Bone marrow (tissue), 2 donors: ENCODE measurements around the gene BNC2.

ENCODE experiments used
- DNase-seq, 2 donors: peaks; one replicate each; lab custom pipeline; 2025; lab: John Stamatoyannopoulos, UW

BNC2 gene

DNA sequence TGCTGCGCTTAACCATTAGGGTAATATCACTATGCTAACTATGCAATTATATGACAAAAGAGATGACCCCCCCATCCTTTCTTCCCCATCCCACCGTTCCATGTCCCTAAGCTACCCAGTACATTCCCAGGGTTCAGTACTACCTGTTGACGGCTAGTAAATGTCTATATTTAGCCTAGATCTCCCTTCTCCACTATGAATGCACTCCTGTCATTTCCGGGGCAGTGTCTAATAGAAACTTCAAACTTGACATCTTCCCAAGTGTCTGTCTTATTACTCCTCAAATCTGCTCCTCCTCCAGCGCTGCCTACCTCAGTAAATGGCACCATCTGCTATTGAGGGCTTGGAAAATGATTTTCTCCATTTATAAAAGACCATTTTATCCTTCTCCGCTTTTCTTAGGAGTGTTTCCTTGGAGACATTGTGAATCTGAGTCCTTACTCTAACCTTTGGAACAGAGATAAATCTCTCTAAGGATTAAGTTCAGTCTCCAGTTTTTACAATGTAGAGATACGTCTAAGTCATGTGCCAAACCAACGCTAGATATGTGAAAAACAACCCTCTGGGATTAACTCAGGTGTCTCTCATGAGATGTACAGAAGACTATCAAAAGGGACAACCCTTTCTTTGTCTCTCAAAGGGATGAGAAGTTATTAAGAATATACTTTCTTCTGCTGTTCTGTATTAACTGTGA is 114.9 kb downstream of the BNC2 start:
- DNase-seq: no peak

DNA sequence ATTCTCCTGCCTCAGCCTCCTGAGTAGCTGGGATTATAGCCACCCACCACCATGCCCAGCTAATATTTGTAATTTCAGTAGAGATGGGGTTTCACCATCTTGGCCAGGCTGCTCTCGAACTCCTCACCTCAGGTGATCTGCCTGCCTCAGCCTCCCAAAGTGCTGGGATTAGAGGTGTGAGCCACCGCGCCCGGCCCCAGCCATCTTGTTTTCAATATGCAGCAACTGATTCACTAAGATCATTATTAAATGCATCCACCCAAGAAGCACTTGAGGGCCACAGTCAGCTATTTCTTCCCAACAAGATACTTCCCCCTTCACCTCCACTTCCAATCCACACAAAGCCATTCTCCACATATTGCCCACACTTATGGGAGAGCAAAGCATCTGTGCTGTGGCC is 115.8 kb downstream of the BNC2 start:
- no peak for DNase-seq

DNA sequence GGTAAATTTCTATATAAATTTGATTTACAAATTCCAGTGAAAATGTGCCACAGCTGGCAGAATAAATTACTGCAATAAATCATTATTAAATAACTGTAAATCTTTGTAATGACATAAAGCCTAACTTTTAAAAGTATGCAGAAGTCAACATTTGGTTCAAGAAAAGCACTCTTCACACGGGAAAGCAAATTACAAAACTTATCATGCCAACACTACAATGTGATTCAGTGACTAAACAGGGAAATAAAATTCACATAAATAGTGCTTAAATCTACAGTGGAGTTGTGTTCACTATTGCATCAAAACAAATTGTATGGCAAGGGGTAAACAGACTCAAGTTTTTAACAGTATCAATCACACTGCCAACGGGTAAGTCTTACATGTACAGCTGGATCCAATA is 117.2 kb downstream of the BNC2 start:
- no peak for DNase-seq

DNA sequence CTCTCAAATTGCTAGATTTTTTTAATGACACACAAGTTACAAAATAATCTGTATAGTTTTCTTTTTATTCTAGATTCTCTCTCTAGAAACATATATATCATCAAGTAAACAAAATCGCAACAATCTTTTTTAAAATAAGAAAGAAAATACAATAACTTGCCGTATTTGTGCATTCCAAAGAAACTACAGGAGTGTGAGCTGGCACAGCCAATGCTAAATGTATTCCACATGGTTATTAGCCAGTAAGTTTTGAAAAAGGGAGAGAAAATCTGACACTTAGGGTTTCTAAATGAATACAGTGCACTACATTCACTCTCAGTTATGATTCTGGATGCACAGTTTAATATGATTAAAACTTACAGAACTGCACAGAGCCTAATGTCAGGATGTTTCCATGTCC is 117.9 kb downstream of the BNC2 start:
- no peak for DNase-seq

DNA sequence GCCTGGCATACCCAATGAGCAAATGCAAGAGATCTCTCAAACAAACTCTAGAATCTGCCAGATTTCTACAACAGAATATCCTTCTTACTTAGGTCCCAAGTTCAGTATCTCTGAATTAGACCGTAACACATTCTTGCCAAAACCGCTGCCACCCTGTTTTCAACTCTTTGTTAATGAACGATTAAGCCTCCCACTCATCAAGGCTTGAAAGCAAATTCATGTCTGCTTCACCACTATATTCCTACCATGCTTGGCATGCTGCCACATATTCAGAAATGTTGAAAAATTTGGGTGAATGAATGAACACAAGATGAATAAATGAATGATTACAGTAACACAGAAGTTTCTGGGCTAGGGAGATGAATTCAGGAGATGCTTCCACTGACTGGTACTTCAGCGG is 119.9 kb downstream of the BNC2 start:
- no peak for DNase-seq

DNA sequence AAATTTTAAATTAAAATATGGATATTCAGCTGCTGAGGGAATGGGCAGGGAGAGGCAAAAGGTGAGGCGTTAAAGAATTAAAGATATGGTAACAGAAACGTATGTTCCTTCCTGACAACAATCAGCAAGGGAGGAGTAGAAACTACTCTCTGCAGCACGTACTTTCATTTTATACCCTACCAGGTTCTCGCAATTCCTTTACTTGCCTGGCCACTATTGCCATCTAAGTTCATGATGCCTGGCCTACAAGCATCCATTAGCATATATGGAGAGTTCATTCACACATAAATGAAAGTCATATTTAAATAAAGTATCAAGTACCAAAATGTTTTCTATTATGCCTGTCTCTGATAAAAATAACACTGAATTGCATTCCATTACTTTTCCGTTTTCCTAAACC is 125.1 kb downstream of the BNC2 start:
- DNase-seq: no peak

DNA sequence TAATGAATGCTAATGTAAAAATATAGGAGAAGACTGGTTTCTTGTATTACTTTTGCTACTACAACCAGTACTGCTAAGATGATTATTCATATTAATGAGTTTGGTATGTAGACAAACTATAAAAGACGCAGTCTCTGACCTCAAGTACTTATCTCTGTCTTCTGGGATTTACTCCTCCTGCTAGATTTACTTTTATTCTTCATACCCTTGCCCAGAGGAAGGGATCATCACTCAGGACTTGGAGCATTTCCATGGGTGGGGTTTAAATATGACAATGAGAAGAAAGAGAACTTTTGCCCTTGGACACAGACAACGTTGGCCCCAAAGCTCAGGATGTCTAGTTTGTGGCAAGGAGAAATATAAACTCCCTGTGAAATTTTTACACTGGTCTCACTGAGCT is 126.1 kb downstream of the BNC2 start:
- no peak for DNase-seq

DNA sequence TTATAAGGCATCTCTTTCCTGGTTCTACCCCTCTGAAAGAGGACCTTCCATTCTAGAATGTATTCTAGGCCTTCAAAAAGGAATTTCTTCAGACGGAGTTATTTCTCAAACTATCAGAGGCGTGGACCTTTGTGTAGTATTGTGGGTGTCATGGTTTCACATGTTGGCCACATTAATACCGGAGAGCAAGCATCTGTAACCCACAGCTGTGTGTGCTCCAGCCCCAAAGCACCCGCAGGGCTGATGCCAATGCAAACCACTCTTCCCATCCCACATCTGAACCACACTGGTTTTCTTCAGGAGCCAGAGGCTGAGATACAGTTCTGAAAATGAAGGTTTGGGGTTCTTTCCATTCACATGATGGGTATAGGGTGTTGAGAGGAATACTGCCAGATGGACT is 127.1 kb downstream of the BNC2 start:
- DNase-seq: no peak

DNA sequence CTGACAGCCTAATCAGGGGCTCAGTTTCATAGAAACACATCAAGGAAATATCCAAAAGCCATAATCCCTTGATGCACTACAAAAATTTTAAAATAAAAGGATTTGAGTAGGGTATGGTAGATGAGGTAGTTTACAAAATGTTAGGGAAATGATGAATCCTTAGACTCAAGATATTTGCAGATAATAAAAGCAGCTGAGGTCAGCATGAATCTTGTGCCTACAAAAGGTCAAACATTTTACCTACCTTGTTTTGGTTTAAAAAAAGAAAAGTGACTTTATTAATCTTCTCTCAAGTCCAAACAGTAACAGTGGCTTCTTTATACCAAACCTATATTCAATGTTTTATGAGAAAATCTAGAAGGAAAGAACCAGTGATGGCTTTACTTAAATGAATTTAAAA is 135.5 kb downstream of the BNC2 start:
- no peak for DNase-seq

DNA sequence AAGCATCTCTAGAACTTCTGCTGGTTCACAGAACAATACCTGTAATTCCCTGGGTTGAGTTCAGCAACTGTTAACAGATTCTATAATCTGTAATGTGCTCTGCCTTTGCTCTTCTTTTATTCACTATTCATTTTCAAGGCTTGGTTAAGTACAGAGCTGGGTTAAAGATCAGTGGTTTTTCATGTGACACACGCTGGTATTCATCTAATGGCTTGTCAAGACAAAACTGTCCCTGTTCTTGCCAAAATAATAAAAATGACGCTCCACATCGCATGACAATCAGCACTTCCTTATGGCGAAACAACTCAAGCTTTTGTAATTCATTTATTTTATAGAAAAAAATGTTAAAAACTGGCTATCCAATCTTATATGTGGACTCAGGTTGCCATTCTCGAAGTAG is 137.9 kb downstream of the BNC2 start:
- DNase-seq: no peak

DNA sequence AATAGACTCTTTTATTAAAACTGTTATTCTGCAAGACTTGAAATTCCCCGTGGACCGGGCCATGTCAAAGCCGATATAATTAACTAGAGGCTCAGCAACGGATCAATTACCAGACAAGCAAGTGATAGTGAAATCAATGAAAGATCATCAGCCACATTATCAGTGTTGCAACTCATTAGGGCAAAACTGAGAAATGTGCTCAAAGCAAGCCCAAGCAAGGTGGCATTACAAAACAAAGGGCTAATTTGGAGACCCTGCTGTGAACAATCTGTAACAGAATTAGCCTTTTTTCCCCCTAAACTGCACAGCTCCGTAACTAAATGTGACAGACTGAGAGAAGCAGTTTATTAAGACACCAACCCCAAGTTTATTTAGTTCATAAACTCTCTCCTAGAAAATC is 140.3 kb downstream of the BNC2 start:
- DNase-seq: no peak

DNA sequence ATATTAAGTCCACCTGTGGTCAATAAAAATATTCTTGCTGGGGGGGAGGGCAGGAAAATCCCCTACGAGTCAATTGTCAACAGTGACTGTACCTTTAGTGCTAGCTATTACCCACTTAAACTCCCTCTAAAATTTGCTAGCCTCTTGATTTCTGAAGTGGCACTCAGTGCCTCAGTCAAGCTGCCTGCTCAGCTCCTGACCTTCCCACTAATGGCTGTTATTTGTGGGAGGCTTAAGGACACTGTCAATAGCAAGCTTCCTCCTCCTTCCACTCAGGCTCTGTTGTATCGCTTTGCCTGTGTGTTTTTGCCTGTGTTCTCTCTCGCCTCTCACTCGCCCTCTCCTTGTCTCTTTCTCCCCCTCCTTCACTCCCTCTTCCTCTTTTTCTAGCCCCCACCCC is 140.8 kb downstream of the BNC2 start:
- DNase-seq: no peak

DNA sequence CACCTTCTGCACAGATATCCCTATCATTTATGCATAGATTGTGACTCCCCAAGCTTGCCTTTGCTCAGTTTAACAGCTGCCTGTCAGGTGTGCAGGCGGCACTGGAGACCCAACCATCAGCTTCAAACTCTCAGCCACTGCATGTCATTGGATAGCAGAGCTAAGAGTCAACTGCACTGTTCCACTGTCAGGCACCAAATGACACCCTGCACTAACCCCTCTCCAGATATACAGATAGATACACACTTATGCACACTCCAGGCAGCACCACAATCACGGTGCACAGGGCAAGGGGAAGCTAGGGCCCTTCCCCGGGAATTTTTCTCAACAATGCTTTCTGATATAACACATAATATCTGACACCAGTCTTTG is 142.3 kb downstream of the BNC2 start:
- no peak for DNase-seq

DNA sequence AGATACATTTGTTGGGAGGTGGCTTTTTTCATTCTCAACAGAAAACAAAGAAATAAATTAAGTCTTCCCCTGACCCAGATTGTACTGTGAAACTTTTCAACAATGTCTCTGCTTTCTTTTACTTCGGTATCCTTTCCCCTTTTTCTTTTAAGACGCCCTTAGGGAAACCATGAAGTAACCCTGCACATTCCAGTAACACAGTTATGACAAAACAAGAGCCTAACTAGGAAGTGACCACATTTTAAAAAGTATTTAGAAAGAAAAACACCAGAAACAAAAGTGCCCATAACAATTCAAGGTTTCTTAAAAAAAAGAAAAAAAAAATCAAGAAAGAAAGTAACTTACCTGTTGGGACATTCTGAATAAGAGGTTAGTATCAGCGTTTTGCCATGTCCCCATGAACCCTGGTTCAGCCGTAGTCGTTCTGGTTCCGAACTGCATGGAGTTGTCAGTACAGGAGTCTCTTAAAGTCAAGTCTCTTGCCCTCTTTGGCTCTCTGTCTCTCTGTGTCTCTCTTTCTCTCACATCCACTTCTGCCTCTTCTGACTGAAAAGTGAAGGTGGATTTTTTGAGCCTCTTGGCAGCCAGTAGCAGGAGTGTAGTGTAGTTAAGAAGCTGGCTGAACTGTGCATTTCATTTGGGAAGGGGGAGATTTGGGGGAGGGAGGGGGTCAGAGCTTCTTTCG is 142.9 kb downstream of the BNC2 start:
- no peak for DNase-seq

DNA sequence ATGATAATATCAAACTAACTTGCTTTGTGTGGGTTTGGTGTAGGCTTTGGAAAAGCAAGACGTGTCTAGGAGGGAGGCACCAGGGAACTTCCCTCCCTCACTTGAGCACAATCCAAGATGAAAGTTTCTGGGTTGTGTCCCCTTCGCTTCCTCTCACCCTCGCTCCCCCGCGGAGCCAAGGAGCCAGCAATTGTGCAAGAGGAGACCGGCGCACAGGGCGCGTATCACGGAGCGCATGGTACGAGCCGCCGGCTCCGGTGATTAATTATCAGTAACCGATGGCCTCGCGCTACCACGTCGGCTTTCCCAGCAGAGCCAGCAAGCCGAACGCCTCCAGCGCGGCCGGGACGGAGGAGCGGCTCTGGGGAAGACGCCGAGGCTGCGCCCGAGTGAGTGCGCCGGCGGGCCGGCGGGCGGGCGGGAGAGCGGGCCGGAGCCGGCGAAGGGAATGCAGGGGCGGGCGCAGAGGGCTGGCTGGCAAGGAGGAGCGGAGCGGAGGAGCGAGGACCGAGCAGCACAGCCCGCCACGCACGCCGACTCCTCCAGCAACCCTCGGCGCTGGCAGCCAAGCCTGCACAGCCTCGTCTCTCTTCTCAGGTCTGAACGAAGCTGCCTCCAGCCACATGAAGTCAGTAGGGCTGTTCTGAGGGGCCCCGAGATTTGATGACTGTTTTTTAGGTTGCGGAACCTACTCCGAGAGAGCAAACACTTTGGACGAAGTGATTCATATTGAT is 143.6 kb downstream of the BNC2 start:
- no peak for DNase-seq

DNA sequence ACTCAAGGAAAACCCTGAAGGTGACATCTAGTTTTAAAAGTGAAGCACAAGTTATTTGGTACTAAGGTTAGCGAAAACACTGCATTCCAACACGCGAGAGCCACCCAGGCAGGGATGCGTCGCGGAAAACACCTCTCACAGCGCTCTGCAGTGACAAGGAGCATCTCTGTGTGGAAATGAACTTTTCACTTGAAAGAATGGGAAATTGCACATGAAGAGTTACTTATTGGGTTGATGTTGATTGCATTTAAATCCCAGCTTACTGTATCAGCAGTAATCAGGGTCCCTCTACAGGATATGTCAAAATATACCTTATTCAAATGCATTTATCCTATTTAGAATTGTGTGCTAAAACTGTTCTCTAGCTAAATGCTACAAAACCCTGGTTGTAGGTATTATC is 144.4 kb downstream of the BNC2 start:
- no peak for DNase-seq

DNA sequence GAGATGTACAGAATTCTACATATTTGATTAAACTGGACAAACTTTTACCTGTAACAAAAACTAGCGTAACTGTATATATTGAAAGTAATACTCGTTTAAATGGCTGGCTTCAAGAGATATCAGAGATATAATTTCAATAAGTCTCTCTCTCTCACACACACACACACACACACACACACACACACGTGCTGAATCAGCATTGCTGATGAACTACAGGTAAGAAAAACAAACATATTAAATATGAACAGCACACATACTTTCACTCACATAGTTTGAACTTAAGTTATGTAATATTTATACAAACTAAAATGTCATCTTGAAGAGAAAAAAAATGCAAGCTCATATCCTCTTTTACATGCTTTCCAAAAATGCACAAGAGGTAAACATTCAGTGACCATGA is 145.4 kb downstream of the BNC2 start:
- no peak for DNase-seq

DNA sequence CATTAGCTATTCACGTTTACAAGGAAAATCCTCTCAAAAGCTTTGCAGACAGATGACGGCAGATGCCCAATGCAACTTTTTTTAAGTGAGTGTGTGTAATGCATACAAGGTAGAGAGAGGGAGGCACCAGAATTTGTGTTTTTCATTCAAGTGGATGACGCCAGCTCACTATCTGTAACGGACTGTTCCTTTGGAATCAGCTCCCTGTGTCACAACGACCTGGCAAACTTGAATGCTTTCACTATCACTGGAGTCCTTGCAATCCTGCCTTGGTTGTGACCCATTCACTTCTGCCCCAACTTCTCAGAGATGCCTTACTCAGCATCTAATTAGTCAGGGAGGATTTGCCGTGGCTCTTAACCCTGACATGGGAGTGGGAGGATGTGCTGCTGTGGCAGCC is 148.5 kb downstream of the BNC2 start:
- DNase-seq: no peak

DNA sequence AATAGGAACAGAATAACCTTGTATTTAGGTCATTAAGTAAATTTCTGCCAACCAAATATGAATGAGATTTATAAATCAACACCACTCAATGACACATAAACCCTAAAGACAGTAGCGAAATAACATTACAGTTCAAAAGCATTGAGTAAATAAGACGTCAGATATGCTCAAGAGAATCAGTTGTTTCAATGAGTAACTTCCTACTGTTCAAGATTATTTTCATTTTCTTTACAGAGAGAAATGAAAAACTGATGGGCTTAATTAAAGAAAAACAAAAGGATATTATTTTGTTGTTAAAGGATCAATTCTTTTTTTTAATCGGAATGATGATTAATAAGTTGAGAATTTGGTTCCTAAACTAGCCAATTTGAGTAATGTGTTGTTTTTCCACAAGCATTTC is 150.1 kb downstream of the BNC2 start:
- no peak for DNase-seq

DNA sequence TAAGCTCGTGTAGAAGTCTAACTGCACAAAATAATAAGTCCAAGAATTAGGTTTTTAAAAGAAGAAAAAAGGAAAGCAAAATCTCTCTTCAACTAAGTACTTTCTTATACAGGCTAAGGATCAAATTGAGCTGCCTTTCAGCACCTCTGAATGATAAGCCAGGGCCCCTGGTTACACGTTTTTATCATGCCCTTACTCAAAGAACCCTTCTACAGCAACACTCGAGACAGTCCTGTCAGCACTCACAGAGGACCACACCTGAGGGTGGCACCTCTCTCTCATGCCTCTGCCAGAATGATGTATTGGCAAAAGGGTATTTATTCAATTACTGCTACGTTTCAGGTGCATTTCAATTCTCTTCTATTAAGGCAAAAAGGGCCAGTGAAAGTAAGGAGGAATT is 150.5 kb downstream of the BNC2 start:
- no peak for DNase-seq

DNA sequence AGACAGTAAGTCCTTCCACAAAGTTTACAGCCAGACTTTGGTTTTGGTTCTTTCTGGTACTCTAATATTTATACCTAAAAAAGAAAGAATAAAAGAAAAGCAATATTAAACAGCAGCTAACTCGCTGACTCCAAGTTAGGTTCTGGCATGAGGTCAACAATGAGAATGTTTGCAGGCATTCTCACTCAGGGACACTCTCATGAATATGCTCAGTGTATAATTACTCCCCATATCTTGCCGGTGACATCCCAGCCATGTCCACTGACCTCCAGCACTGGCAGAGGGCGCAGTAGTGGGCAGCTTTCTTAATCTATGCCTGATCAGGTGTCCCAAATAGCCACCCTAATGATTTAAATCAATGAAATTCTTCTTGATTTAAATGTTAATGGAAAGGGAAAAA is 151.5 kb downstream of the BNC2 start:
- DNase-seq: no peak

DNA sequence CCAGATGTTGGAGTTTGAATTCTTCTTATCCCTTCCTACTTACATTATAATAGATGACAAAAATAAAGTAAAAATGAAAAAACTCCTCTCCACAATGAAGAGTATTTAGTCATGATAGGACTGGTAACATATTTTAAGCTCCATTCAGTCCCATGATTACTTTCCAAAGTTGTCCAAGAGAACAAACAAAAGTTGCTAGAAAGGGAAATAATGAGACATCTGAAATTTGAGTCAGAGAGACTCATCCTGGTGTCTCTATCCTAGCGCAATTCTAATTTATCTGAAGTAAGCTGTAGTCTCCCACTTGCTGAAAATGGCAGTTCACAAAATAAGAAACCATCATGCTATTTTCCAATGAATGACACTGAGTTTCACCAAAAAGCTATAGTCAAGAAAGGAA is 152.2 kb downstream of the BNC2 start:
- no peak for DNase-seq

DNA sequence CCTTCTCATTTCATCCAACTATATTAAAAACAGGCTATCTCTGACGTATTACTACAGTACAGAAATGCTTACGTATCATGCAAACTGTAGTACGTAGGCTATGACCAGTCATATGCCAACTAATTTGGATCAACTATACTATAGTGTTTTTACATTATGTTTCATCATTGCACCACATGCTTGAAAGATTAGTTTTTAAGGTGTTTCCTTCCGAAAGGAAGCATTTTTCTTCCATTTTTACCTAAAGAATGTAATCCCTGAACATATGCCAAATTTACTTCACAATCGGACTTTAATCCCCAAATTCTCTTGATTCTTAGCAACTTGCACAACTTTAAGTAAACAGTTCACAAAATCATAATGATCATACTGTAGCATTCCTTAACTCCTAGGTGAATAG is 153.9 kb downstream of the BNC2 start:
- no peak for DNase-seq

DNA sequence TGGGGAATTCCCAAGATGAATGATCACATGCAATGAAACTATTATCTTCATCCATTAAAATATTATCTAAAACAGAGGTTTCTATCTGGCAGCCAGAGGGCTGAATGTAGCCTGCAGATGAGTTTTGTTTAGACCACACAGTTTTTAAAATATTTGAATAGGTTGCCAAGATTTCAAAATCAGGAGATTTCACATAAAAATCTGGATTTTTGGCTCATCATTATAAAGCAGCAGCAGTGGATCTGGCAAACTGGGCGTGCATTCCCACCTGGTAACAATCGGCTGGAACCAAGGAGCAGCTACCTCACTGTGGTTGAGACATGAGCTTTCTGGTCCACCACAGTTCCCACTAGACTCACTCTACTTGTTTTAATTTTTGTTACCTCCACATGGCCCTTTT is 155.1 kb downstream of the BNC2 start:
- DNase-seq: no peak
